EL (cell line): ENCODE data around the gene ITGB5.

Experiments used
- DNase-seq: peaks from one replicate; pipeline ENCODE4 v3.0.0-alpha.2; 2016

The ITGB5 gene

GRCh38 chr3:124895756-124896155 lies 8.6 kb upstream of the ITGB5 start:
- no peak for DNase-seq

- DNase-seq, result no peak
Observed at GRCh38 chr3:124893526-124893925, 6.4 kb upstream of the ITGB5 start.

- no peak for DNase-seq
Observed at GRCh38 chr3:124890573-124891190, 3.5 kb upstream of the ITGB5 start.

- no peak for DNase-seq
Observed at GRCh38 chr3:124888482-124889441, 1.6 kb upstream of the ITGB5 start.

DNA sequence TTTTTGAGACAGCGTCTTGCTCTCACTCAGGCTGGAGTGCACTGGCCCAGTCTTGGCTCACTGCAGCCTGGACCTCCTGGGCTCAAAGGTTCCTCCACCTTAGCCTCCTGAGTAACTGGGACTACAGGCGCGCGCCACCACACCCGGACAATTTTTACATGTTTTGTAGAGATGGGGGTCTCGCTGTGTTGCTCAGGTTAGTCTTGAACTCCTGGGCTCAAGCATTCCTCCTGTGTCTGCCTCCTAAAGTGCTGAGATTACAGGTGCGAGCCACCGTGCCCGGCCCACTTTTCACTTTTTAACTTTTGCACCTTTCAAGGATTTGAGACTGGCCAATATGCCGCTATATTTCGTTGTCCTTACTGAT lies 750 bp upstream of the ITGB5 start:
- no peak for DNase-seq

DNA sequence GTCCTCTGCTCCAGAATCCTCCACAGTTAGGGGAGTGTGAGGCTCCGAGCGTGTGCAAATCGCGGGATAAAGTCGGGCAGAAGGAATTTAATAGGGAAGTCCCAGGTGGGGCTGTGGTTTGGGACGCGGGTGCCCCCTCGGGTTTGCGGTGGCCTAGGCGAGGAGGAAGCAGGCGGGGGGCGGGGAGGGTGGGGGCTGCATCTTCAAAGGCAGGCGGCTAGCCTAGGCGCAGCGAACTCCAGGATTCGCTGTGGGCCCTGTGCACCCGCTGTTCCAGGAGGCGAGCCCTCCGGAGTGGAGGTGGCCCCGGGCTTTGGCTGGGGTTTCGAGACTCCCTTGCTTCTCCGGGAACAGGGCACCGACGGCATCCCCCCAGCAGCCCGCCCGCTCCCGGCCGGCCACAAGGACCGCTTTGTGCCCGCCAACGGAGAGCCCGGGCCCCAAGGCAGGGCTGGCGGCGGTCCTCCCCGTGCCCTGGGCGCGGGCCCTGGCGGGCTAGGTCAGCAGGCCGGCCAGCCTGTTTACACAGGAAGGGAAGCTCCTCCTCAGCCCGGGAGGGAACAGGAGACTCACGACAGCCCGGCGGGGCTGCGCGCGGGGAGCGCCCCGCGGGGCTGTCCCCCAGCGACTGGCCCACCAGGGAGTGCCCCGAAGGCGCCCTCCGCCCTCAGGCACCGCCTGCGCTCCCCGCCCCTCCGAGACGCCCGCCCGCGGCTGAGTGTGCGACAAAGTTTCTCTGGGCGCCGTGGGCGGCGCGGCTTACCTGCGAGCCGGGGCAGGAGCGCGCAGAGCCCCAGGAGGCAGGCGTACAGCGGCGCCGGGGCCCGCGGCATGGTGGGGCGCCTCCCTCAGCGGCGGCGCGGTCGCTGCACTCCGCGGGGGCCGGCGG lies 753 bp downstream of the ITGB5 start:
- peak; percentile 54 for DNase-seq

GRCh38 chr3:124885466-124886167 lies 1.5 kb downstream of the ITGB5 start:
- DNase-seq, result peak; percentile 43

DNA sequence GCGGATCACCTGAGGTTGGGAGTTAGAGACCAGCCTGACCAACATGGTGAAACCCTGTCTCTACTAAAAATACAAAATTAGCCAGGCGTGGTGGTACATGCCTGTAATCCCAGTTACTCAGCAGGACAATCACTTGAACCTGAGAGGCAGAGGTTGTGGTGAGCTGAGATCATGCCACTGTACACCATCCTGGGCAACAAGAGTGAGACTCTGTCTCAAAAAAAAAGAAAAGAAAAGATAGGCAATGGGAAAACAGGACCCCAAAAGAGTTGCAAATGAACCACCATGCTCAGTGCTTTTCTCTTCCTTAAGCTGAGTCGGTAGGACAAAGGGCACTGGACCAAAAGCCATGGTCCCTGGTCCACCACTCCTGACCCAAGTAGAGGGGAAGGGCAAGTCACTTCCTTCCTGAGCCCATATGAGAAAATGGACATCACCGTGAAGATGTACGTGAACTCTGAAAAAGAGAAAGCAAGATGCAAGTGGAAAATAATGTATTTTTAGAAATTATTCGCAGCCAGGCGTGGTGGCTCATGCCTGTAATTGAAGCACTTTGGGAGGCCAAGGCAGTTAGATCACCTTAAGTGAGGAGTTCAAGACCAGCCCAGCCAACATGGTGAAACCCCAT lies 2.6 kb downstream of the ITGB5 start:
- DNase-seq, result no peak

DNA sequence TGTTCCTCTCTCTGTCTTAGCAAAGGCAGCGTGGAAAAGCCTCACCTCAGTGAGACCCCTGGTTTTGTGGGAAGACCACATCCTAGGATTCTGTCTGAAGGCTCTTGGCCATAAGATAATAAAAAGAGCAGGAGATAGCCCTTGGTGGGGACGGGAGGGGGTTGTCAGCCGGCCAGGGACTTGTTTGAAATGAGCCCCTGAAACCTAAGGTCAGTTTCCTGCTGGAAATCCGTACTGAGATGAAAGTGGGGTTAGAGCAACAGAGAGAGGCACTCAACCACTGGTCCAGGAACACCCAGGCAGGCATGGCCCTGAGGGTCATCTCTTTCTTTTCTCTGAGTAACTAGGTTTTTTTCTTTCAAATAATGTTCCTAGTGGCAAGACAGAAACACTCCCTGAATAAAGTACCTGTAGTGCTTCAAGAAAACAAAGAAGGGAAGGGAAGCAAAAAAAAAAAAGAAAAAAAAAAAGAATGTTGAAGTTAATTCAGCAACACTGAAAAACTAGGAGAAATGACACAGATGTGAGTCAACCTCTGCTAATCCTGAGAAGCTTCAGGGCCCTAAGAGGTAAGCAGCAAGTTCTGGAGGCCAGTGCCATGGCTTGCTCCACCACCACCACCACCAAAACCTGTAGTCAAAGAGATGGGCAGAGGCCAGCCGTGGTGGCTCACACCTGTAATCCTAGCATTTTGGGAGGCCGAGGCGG lies 3.2 kb downstream of the ITGB5 start:
- peak; percentile 47 for DNase-seq

DNA sequence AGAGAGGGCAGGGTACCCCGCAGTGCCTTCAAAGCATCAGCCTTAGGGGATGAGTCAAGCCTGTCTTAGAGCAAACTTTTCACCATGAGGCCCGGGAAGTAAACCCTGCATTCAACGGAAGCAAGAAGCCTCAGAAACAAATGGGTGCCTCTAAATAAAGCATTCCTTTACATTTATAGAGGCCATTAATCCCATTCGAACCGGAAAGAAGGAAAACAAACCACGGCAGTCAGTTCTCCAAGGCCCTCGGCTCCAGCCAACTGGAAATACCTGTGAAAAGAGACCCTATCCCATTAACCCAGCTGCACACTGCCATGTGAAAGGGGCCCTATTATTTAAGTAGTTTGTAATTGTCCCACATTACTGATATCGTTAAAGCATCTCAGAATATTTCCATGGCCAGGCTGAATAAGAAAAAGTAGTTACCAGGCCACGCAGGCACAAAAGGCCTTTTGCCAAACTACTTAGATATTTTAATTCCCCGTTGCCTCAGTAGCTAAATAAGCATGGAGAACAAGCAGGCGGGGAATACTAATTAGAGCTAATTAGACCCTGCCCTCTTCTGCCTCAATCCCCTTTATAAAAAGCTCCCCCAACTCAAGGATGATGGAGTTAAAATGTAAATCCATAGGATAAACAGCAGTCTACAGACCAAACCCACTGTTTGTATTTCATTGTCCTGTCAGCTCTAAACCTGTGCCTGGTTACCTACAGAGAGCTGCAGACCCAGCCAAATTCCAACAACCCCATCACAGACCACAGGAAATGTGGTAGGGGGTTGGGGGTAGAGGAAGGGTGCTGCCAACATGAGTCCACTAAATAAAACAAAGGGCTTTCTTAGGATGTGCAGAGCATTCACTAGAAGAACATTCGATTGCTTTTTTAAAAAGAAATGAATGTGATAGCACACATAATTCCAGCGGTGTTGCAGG lies 4.1 kb downstream of the ITGB5 start:
- DNase-seq, result peak; percentile 31

GRCh38 chr3:124881976-124882697 lies 5.0 kb downstream of the ITGB5 start:
- peak; percentile 25 for DNase-seq

GRCh38 chr3:124879337-124879680 lies 7.9 kb downstream of the ITGB5 start:
- DNase-seq, result no peak

DNA sequence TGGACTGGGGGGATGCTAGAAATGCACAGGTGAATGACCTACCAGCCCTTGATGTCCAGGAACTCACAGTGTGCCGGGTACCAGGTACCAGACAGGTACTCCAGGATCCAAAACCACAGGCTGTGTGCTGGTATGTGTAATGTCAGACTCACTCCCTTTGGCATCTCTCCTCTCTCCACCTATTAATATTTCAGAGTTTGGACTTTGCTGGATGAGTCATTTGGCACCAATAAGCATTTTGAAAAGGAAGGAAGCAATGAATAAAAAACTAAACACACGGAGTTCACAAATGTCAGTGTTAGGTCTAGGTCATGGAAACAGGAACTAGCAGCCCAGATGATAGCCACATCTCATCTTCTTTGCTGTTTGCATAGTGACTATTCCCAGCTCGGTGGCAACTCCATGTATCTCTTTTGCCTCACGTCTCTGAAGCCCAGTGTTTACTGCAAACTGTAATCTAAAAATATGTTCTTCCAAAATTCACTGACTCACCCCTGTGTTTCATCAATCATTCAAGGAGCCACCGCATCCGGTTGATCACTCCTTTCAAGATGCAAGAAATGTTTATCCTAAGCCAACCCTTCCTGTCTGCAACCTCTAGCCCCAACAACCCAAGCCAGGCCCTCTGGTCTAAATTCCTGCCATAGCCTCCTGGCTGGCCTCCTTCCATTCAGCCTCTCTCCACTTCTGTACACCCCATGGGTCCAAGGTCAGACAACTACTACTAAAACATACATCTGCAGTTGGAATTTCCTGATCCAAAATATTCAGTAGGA lies 8.4 kb downstream of the ITGB5 start:
- DNase-seq, result peak; percentile 96

DNA sequence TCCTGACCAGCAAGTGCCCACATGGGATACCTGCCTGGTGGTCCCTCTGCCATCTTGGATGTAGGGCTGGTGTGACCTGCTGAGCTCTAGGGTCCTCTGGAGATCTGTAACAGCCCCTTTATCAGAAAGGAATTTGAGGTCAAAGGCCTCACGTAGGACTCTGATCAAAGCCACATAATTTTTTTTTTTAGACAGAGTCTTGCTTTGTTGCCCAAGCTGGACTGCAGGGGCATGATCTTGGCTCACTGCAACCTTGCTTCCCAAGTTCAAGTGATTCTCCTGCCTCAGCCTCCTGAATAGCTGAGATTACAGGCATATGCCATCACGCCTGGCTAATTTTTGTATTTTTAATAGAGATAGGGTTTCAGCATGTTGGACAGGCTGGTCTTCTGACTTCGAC lies 9.5 kb downstream of the ITGB5 start:
- DNase-seq, result no peak

- DNase-seq, result no peak
Observed at GRCh38 chr3:124876401-124876878, 10.7 kb downstream of the ITGB5 start.

GRCh38 chr3:124873226-124873625 lies 13.9 kb downstream of the ITGB5 start:
- no peak for DNase-seq

DNA sequence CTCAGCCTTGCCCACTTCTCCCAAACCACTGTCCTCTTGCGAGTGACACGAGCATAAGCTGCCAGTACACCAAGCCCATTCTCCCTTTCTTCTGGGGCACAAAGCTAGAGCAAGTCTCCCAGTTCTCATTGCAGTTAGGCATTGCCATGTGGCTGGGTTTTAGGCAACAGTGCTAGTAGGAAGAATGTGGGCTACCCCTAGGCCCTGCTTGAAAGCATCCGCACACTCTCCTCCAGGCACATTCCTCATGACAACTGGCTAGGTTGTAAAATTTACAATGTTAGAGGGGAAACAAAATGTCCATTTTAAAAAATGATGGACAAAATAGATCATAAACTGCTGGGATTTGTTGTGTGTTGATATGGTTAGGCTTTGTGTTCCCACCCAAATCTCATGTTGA lies 19.7 kb downstream of the ITGB5 start:
- DNase-seq, result no peak

GRCh38 chr3:124862006-124862405 lies 25.2 kb downstream of the ITGB5 start:
- DNase-seq, result no peak

DNA sequence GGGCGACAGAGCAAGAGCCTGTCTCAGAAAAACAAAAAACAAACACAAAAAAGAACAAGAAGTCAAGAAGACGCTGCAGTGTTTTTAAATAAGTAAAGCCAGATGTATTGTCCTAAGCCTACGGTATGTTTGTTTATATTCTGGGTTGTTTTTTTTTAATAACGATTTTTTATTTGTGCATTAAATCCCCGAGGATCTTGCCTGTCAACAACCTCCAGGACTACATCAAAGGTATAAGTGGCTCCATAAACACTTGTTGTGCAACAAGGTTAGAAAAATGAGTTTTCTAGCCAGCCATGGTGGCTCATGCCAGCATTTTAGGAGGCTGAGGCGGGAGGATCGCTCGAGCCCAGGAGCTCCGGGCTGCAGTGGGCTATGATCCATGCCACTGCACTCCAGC lies 26.1 kb downstream of the ITGB5 start:
- no peak for DNase-seq
